ENCODE results near the gene PLA2G4E.

PLA2G4E gene

DNA sequence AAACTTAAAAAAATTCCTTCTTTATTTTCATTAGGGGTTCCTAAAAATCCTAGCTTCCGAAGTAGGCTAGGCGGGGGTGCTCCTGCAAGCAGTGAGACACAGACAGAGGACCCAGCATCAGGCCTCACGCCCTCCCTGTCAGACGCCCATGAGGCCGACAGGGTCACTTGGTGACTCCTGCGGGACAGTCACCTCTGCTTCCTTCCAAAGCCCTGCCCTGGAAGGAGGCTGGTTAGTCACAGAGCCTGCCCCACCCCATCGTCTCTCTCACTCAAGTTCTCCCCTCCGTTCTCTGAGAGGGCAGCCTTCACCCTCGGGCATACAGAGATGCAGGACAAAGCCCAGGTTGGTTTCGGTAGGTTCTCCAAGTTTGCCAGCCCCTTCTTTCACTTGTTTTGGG, 87.1 kb downstream of the PLA2G4E start:
- DNase-seq (ENCODE audit: low read depth): no peak
- TF ChIP-seq, protein P1, sequence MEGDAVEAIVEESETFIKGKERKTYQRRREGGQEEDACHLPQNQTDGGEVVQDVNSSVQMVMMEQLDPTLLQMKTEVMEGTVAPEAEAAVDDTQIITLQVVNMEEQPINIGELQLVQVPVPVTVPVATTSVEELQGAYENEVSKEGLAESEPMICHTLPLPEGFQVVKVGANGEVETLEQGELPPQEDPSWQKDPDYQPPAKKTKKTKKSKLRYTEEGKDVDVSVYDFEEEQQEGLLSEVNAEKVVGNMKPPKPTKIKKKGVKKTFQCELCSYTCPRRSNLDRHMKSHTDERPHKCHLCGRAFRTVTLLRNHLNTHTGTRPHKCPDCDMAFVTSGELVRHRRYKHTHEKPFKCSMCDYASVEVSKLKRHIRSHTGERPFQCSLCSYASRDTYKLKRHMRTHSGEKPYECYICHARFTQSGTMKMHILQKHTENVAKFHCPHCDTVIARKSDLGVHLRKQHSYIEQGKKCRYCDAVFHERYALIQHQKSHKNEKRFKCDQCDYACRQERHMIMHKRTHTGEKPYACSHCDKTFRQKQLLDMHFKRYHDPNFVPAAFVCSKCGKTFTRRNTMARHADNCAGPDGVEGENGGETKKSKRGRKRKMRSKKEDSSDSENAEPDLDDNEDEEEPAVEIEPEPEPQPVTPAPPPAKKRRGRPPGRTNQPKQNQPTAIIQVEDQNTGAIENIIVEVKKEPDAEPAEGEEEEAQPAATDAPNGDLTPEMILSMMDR (conservative IDR thresholded peaks at IDR 0.05; ENCODE audit: low read depth, low read length): no peak
- H3K4me3 ChIP-seq (ENCODE audit: low read length): no peak overlapping the region

DNA sequence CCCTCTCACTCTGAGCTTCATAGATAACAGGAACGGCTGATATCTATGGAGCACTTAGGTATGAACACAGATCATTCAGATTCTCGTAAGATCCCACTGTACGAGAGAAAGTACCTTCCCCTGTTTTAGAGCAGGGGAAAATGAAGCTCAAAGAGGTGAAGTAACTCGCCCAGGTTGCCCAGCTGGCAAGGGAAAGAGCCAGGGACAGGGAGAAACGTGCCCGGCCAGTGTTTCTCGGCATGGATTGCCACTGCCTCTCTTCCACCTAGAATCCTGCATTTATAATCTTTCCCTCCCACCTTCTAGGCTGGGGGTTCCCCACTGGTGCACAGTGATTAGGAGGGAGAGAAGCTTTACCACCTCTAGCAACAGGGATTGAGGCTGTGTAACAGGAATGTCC, 87.5 kb downstream of the PLA2G4E start:
- TF ChIP-seq, protein P1 (conservative IDR thresholded peaks at IDR 0.05; ENCODE audit: low read depth, low read length): no peak
- no peak overlapping the region for H3K4me3 ChIP-seq (ENCODE audit: low read length)
- DNase-seq (ENCODE audit: low read depth): no peak

DNA sequence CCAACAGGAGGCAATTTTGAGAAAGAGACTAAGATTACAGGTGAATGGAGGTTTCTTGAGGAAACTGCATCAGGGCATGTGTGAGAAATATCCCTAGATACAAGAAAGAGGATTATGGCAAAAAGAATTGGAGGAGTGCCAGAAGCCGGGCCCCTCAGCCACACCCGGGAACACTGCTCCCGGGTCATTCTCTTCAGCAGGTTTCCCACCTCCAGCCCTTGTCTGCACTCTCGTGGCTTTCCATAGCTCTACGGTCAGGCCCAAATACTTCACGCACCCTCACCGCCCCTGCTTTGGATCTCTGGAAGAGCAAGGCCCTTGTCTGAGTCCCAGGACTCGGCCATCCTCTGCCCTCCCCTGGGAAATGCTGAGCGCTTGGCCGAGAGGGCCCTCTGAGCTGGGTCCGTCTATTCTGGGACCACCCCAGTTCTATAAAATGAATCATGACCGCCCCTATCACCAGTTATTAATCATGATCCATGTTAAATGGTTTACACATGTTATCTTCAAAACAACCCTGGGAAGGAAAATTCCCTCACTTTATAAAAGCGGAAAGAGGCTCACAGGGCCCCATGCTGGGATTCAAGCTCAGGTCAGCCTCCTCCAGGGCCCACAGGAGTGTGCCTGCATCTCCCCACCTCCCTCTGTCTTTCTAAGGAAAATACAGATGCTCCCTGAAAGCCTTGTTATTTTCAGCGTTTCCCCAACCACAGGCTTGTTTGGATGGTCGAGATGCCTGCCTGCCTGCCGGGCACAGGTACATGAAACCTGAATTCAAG, 88.1 kb downstream of the PLA2G4E start:
- no peak overlapping the region for H3K4me3 ChIP-seq (ENCODE audit: low read length)
- TF ChIP-seq, protein P1 (conservative IDR thresholded peaks at IDR 0.05; ENCODE audit: low read depth, low read length): no peak
- no peak for DNase-seq (ENCODE audit: low read depth)

DNA sequence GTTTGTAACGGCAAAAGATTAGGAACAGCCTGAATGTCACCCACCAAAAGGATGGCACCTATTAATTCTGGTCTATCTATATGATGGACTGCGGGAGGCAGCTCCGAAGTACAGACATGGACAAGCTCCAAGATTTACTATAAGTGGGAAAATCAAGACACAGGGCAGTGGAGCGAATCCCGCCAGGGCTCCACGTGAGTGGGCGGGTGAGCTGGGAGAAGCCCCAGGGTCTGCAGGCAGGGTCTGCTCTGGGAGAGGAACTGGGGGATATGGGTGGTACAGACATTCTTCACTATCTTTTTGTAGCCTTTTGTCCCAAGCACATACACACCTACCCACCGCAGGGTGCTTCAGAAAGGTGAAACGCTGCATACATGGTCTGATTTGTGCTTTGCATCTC, 88.7 kb downstream of the PLA2G4E start:
- no peak overlapping the region for H3K4me3 ChIP-seq (ENCODE audit: low read length)
- DNase-seq (ENCODE audit: low read depth): no peak
- TF ChIP-seq, protein P1 (conservative IDR thresholded peaks at IDR 0.05; ENCODE audit: low read depth, low read length): no peak
